ENCODE results near the gene ITGAE. TPM values are rescaled to one million over a fixed set of nuclear protein-coding genes. Genes with fewer than 3 reads are reported as not detected.

The ITGAE gene
- total and polyA plus RNA-seq, 2 experiments from 2014 or later = 11.7 to 44.9 TPM

GRCh38 chr17:3812284-3812683, 11.3 kb upstream of the ITGAE start:
- Histone ChIP-seq H3K27ac (ENCODE audit: low read depth) (0 out of 2 replicates have a peak overlapping the region, but pooled peaks have one; percentile 32), H3K9me2 (ENCODE audit: insufficient read depth) (no peaks in the 10 kb centered on the region), H3K4me3 (no peak overlapping the region), H3K79me2 (replicated peaks; ENCODE audit: insufficient read depth) (no peaks in the 10 kb centered on the region; the same call in 1 of the 2 replicates), H3K4me2 (no peak overlapping the region), H4K20me1 (replicated peaks; ENCODE audit: insufficient read depth) (peaks cover 20% of the 10 kb centered on the region), H3K4me1 (ENCODE audit: insufficient read depth) (no peaks in the 10 kb centered on the region), H2AFZ (no peak overlapping the region), H3K27me3 (ENCODE audit: insufficient read depth) (no peaks in the 10 kb centered on the region), H3F3A (replicated peaks; ENCODE audit: low read depth) (no peaks in the 10 kb centered on the region), H3K36me3 (ENCODE audit: insufficient read depth) (peaks cover 50% of the 10 kb centered on the region)
- Mint-ChIP-seq H3K36me3 (ENCODE audit: low read depth) (peaks cover 72% of the 10 kb centered on the region), H3K4me1 (no peaks in the 10 kb centered on the region), H3K9me3 (no peaks in the 10 kb centered on the region), H3K27ac (no peak overlapping the region), H3K4me3 (no peak overlapping the region), H3K27me3 (ENCODE audit: insufficient read depth, low read depth, poor library complexity) (peaks cover 7% of the 10 kb centered on the region)
- ATAC-seq (no peak), DNase-seq (ENCODE audit: low spot score) (no peak)
- TF ChIP-seq ETS1 (IDR thresholded peaks at IDR 0.05) (no peak), JUNB (IDR thresholded peaks at IDR 0.05; ENCODE audit: unreplicated experiment) (no peak), ZNF331 (CRISPR knock-in tag; IDR thresholded peaks at IDR 0.05; ENCODE audit: low read depth) (no peak)

- Histone ChIP-seq H3F3A (replicated peaks; ENCODE audit: low read depth) (no peaks in the 10 kb centered on the region), H3K4me1 (ENCODE audit: insufficient read depth) (no peaks in the 10 kb centered on the region), H3K27ac (ENCODE audit: low read depth) (no peak overlapping the region), H2AFZ (no peak overlapping the region), H3K4me2 (no peak overlapping the region), H3K4me3 (no peak overlapping the region), H3K79me2 (replicated peaks; ENCODE audit: insufficient read depth) (no peaks in the 10 kb centered on the region; the same call in 1 of the 2 replicates), H4K20me1 (replicated peaks; ENCODE audit: insufficient read depth) (peaks cover 18% of the 10 kb centered on the region), H3K36me3 (ENCODE audit: insufficient read depth) (peaks cover 39% of the 10 kb centered on the region), H3K9me2 (ENCODE audit: insufficient read depth) (no peaks in the 10 kb centered on the region), H3K27me3 (ENCODE audit: insufficient read depth) (no peaks in the 10 kb centered on the region)
- Mint-ChIP-seq H3K4me1 (no peaks in the 10 kb centered on the region), H3K36me3 (ENCODE audit: low read depth) (peaks cover 68% of the 10 kb centered on the region), H3K27me3 (ENCODE audit: insufficient read depth, low read depth, poor library complexity) (peaks cover 7% of the 10 kb centered on the region), H3K27ac (no peak overlapping the region), H3K9me3 (no peaks in the 10 kb centered on the region), H3K4me3 (no peak overlapping the region)
- no peak for ATAC-seq
- DNase-seq (ENCODE audit: low spot score) = no peak
- TF ChIP-seq EZH2phosphoT487 (IDR thresholded peaks at IDR 0.05; ENCODE audit: unreplicated experiment) (no peak), ZNF114 (CRISPR knock-in tag; IDR thresholded peaks at IDR 0.05) (no peak), STAT1 (IDR thresholded peaks at IDR 0.05; ENCODE audit: unreplicated experiment) (no peak), ZNF331 (CRISPR knock-in tag; IDR thresholded peaks at IDR 0.05; ENCODE audit: low read depth) (no peak), REST (IDR thresholded peaks at IDR 0.05; ENCODE audit: unreplicated experiment) (no peak), NANOG (IDR thresholded peaks at IDR 0.05; ENCODE audit: borderline replicate concordance) (no peak), POLR2AphosphoS5 (IDR thresholded peaks at IDR 0.05; ENCODE audit: low read depth) (no peak), EZH2 (IDR thresholded peaks at IDR 0.05; ENCODE audit: low read depth, unreplicated experiment) (no peak), ZNF462 (CRISPR knock-in tag; IDR thresholded peaks at IDR 0.05) (no peak), JUNB (IDR thresholded peaks at IDR 0.05; ENCODE audit: unreplicated experiment) (no peak), CREB1 (CRISPR knock-in tag; IDR thresholded peaks at IDR 0.05; ENCODE audit: low read depth) (no peak)
Observed at GRCh38 chr17:3810019-3810418, 9.0 kb upstream of the ITGAE start.

Data from GM23338 (cell line).